ENCODE data around the gene TMEM139.

GRCh38 chr7:143303733-143304132 is 19.0 kb downstream of the TMEM139 start:
- no peak for TF ChIP-seq CEBPB (IDR thresholded peaks at IDR 0.05; ENCODE audit: borderline replicate concordance in 1 of 2, low read depth in 2 of 2, low read length in 2 of 2)
- no peak for TF ChIP-seq EGR1 (IDR thresholded peaks at IDR 0.05; ENCODE audit: borderline replicate concordance in 1 of 2, low read depth in 2 of 2, low read length in 2 of 2)
- no peak for TF ChIP-seq NFXL1 (IDR thresholded peaks at IDR 0.05; ENCODE audit: borderline replicate concordance)
- no peak for TF ChIP-seq EZH2 (IDR thresholded peaks at IDR 0.05; ENCODE audit: borderline replicate concordance, control insufficient read depth, low read depth, low read length)
- no peak for TF ChIP-seq CTCF (IDR thresholded peaks at IDR 0.05 in 2 of 3, conservative IDR thresholded peaks at IDR 0.05 in 1 of 3; ENCODE audit: control insufficient read depth in 2 of 3, extremely low read depth in 1 of 3, insufficient read depth in 1 of 3, low read depth in 3 of 3, low read length in 3 of 3)
- TF ChIP-seq POLR2AphosphoS5 (IDR thresholded peaks at IDR 0.05; ENCODE audit: low read length): no peak
- no peak for TF ChIP-seq BCLAF1 (IDR thresholded peaks at IDR 0.05)
- no peak for TF ChIP-seq TARDBP (IDR thresholded peaks at IDR 0.05; ENCODE audit: borderline replicate concordance)
- no peak for TF ChIP-seq NR2F1 (conservative IDR thresholded peaks at IDR 0.05)
- TF ChIP-seq GABPA (IDR thresholded peaks at IDR 0.05; ENCODE audit: low read depth): no peak
- no peak for TF ChIP-seq BCL11A (IDR thresholded peaks at IDR 0.05; ENCODE audit: low read depth, low read length)
- TF ChIP-seq SRF (IDR thresholded peaks at IDR 0.05; ENCODE audit: low read depth in 2 of 2, low read length in 2 of 2): no peak
- no peak for TF ChIP-seq SIN3A (IDR thresholded peaks at IDR 0.05; ENCODE audit: low read depth, low read length)
- TF ChIP-seq FOS (IDR thresholded peaks at IDR 0.05; ENCODE audit: borderline replicate concordance, extremely low read depth, insufficient read length): no peak

Measured in GM12878 (cell line).